ENCODE results near the gene ABCD1. TPM values are rescaled to one million over a fixed set of nuclear protein-coding genes. Genes with fewer than 3 reads are reported as not detected.

The ABCD1 gene
- total and polyA plus RNA-seq, 4 donors, result 4.0 to 10.8 (median 7.6) TPM

DNA sequence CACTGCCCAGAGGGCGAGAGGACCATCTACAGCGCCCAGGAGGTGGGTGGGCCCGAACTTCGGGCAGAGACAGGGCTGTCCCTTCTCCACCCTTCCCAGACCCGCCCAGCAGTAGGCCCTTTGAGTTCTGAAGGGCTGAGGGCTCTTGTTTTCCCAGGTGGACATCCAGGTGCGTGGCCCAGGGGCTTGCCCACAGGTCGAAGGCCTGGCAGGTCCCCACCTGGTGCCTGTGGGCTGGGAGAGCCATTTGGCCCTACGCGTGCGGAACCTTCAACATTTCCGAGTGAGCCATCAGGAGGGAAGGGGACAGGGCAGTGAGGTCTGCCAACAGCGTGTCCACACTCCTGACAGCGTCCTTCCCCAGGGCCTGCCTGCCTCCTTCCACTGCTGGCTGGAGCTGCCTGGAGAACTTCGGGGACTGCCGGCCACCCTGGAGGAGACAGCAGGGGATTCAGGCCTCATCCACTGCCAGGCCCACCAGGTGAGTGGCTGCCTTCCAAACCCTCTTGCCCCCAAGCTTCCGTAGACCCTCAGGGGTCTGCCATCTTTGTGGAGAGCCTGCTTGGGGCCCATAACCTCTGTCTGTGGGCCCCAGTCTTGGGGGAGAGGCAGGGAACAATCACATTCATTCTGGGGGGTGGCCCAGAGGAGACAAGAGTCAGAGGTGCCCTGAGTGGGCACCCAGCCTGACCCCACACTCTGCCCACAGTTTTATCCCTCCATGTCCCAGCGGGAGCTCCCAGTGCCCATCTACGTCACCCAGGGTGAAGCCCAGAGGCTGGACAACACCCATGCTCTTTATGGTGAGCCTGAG, 46.2 kb downstream of the ABCD1 start:
- H3K9me3 ChIP-seq (ENCODE audit: control insufficient read depth in 4 of 4, low read length in 3 of 4), result no peaks in the 10 kb centered on the region
- H3K4me3 ChIP-seq (ENCODE audit: low read depth in 1 of 3, low read length in 3 of 3), result no peak overlapping the region
- no peak overlapping the region for H3K9ac ChIP-seq (ENCODE audit: low read depth in 1 of 2, low read length in 2 of 2)
- 92% methylated on average over 18 of the region's 18 CpGs for whole genome bisulfite sequencing
- TF ChIP-seq, protein P1, sequence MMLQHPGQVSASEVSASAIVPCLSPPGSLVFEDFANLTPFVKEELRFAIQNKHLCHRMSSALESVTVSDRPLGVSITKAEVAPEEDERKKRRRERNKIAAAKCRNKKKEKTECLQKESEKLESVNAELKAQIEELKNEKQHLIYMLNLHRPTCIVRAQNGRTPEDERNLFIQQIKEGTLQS (IDR thresholded peaks at IDR 0.05), result no peak
- TF ChIP-seq EGR1 (IDR thresholded peaks at IDR 0.05; ENCODE audit: low read depth in 2 of 2), result no peak
- no peak for TF ChIP-seq YY1 (IDR thresholded peaks at IDR 0.05)
- TF ChIP-seq RAD21 (IDR thresholded peaks at IDR 0.05), result no peak
- no peak for TF ChIP-seq NR2F2 (IDR thresholded peaks at IDR 0.05)
- no peak for TF ChIP-seq JUND (IDR thresholded peaks at IDR 0.05)
- no peak for TF ChIP-seq GABPA (IDR thresholded peaks at IDR 0.05 in 1 of 2, conservative IDR thresholded peaks at IDR 0.05 in 1 of 2)
- TF ChIP-seq TAF1 (conservative IDR thresholded peaks at IDR 0.05), result no peak
- TF ChIP-seq, protein P2, sequence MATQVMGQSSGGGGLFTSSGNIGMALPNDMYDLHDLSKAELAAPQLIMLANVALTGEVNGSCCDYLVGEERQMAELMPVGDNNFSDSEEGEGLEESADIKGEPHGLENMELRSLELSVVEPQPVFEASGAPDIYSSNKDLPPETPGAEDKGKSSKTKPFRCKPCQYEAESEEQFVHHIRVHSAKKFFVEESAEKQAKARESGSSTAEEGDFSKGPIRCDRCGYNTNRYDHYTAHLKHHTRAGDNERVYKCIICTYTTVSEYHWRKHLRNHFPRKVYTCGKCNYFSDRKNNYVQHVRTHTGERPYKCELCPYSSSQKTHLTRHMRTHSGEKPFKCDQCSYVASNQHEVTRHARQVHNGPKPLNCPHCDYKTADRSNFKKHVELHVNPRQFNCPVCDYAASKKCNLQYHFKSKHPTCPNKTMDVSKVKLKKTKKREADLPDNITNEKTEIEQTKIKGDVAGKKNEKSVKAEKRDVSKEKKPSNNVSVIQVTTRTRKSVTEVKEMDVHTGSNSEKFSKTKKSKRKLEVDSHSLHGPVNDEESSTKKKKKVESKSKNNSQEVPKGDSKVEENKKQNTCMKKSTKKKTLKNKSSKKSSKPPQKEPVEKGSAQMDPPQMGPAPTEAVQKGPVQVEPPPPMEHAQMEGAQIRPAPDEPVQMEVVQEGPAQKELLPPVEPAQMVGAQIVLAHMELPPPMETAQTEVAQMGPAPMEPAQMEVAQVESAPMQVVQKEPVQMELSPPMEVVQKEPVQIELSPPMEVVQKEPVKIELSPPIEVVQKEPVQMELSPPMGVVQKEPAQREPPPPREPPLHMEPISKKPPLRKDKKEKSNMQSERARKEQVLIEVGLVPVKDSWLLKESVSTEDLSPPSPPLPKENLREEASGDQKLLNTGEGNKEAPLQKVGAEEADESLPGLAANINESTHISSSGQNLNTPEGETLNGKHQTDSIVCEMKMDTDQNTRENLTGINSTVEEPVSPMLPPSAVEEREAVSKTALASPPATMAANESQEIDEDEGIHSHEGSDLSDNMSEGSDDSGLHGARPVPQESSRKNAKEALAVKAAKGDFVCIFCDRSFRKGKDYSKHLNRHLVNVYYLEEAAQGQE (IDR thresholded peaks at IDR 0.05), result no peak
- TF ChIP-seq MAX (IDR thresholded peaks at IDR 0.05), result no peak
- no peaks in the 10 kb centered on the region for H3K36me3 ChIP-seq (ENCODE audit: control insufficient read depth in 4 of 4, insufficient read depth in 3 of 4, low read depth in 1 of 4, low read length in 3 of 4)
- H3K4me1 ChIP-seq (ENCODE audit: control insufficient read depth in 4 of 4, insufficient read depth in 4 of 4, low read length in 3 of 4), result no peaks in the 10 kb centered on the region
- DNase-seq (ENCODE audit: low spot score), result no peak
- H3K27ac ChIP-seq (ENCODE audit: low read depth in 1 of 2, low read length in 2 of 2), result no peak overlapping the region
- H3K27me3 ChIP-seq (ENCODE audit: control insufficient read depth in 4 of 4, insufficient read depth in 4 of 4, low read length in 3 of 4), result no peaks in the 10 kb centered on the region

DNA sequence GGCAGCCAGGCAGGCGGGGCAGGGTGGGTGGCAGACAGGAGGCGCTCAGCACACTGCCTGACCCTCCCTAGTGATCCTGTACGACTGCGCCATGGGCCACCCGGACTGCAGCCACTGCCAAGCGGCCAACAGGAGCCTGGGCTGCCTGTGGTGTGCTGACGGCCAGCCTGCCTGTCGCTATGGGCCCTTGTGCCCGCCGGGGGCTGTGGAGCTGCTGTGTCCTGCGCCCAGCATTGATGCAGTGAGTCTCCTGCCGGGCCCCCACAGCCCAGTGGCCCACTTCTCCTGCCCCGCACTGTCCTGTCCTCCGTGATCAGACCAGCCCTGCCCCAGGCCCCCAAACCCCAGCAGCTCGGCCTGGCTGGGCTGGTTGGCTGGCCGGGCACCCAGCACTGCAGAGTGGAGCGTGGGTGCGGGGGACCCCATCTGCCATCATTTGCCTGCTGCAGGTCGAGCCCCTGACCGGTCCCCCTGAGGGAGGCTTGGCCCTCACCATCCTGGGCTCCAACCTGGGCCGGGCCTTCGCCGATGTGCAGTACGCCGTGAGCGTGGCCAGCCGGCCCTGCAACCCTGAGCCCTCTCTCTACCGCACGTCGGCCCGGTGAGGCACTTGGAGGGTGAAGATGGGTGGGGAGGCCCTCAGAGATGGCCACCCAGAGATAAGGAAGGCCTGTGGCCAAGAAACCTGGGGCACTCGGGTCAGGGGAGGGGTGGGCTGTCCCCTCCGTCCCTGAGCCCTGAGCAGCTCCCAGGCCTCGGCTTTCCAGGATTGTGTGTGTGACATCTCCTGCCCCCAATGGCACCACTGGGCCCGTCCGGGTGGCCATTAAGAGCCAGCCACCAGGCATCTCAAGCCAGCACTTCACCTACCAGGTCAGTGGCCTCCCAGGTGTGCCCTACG, 47.0 kb downstream of the ABCD1 start:
- 88% methylated on average over 37 of the region's 37 CpGs for WGBS
- TF ChIP-seq, protein P2 (IDR thresholded peaks at IDR 0.05), result no peak
- no peak for TF ChIP-seq RAD21 (IDR thresholded peaks at IDR 0.05)
- TF ChIP-seq JUND (IDR thresholded peaks at IDR 0.05), result no peak
- no peak for TF ChIP-seq TAF1 (conservative IDR thresholded peaks at IDR 0.05)
- TF ChIP-seq SP1 (IDR thresholded peaks at IDR 0.05), result no peak
- no peak for TF ChIP-seq ZBTB33 (IDR thresholded peaks at IDR 0.05)
- TF ChIP-seq FOXA2 (IDR thresholded peaks at IDR 0.05), result no peak
- DNase-seq (ENCODE audit: low spot score), result no peak

More for the DNA sequence above, 47.0 kb downstream of the ABCD1 start:
- no peak overlapping the region for H3K9ac ChIP-seq (ENCODE audit: low read depth in 1 of 2, low read length in 2 of 2)
- no peaks in the 10 kb centered on the region for H3K9me3 ChIP-seq (ENCODE audit: control insufficient read depth in 4 of 4, low read length in 3 of 4)
- H3K4me3 ChIP-seq (ENCODE audit: low read depth in 1 of 3, low read length in 3 of 3), result no peak overlapping the region
- H3K27ac ChIP-seq (ENCODE audit: low read depth in 1 of 2, low read length in 2 of 2), result no peak overlapping the region
- no peaks in the 10 kb centered on the region for H3K4me1 ChIP-seq (ENCODE audit: control insufficient read depth in 4 of 4, insufficient read depth in 4 of 4, low read length in 3 of 4)
- H3K27me3 ChIP-seq (ENCODE audit: control insufficient read depth in 4 of 4, insufficient read depth in 4 of 4, low read length in 3 of 4), result no peaks in the 10 kb centered on the region
- no peaks in the 10 kb centered on the region for H3K36me3 ChIP-seq (ENCODE audit: control insufficient read depth in 4 of 4, insufficient read depth in 3 of 4, low read depth in 1 of 4, low read length in 3 of 4)

All from liver (tissue), 9 donors.